GM23338 (cell line): ENCODE measurements around the gene ARID3A. TPM values are rescaled to one million over a fixed set of nuclear protein-coding genes. Genes with fewer than 3 reads are reported as not detected.

Experiments used
- ATAC-seq: fragments of 200-7000 bp; cut with Tn5 transposase; 3 replicates; pipeline ENCODE4 v1.9.1; 2020
- DNase-seq: peaks from one replicate; pipeline ENCODE4 v3.0.0-alpha.2; 2015; ENCODE audit warnings: low spot score
- H2AFZ ChIP-seq: fragments of 200-600 bp; sonication (generic); 2 replicates; pipeline ENCODE4 v1.8.0; 2016; ENCODE audit warnings: antibody characterized with exemption, mild to moderate bottlenecking, moderate library complexity
- H3F3A ChIP-seq: fragments of 200-600 bp; sonication (generic); replicated peaks from 2 replicates; pipeline ENCODE4 v1.8.0; 2017; ENCODE audit warnings: antibody characterized with exemption, mixed run types, low read depth
- H3K27ac ChIP-seq: fragments of 200-600 bp; sonication (generic); 2 replicates; pipeline ENCODE4 v1.6.1; 2016; ENCODE audit warnings: low read depth
- H3K27me3 ChIP-seq: fragments of 200-600 bp; sonication (generic); 2 replicates; pipeline ENCODE4 v1.8.0; 2016; ENCODE audit warnings: mild to moderate bottlenecking, mixed run types, moderate library complexity; ENCODE audit not compliant: insufficient read depth
- H3K36me3 ChIP-seq: fragments of 200-600 bp; sonication (generic); 2 replicates; pipeline ENCODE4 v1.8.0; 2016; ENCODE audit warnings: mild to moderate bottlenecking; ENCODE audit not compliant: insufficient read depth
- H3K4me1 ChIP-seq: fragments of 200-600 bp; sonication (generic); 2 replicates; pipeline ENCODE4 v1.8.0; 2016; ENCODE audit warnings: mild to moderate bottlenecking, moderate library complexity; ENCODE audit not compliant: insufficient read depth
- H3K4me2 ChIP-seq: fragments of 200-600 bp; sonication (generic); 2 replicates; pipeline ENCODE4 v1.7.1; 2017; ENCODE audit warnings: mixed run types
- H3K4me3 ChIP-seq: fragments of 200-600 bp; sonication (generic); 2 replicates; pipeline ENCODE4 v1.6.1; 2016; ENCODE audit warnings: mixed run types
- H3K79me2 ChIP-seq: fragments of 200-600 bp; sonication (generic); replicated peaks from 2 replicates; pipeline ENCODE4 v1.8.0; 2017; ENCODE audit warnings: mild to moderate bottlenecking; ENCODE audit not compliant: insufficient read depth
- H3K9me2 ChIP-seq: fragments of 200-600 bp; sonication (generic); 2 replicates; pipeline ENCODE4 v1.8.0; 2017; ENCODE audit not compliant: insufficient read depth
- H4K20me1 ChIP-seq: fragments of 200-600 bp; sonication (generic); replicated peaks from 2 replicates; pipeline ENCODE4 v1.8.0; 2017; ENCODE audit warnings: mild to moderate bottlenecking; ENCODE audit not compliant: insufficient read depth
- H3K27ac Mint-ChIP-seq: 2 replicates; pipeline ENCODE4 v1.8.0; 2020; ENCODE audit warnings: inconsistent platforms, mild to moderate bottlenecking, moderate library complexity, mixed read lengths
- H3K27me3 Mint-ChIP-seq: 3 replicates; pipeline ENCODE4 v1.8.0; 2022; ENCODE audit warnings: low read depth, mild to moderate bottlenecking, moderate library complexity, mixed read lengths, inconsistent platforms; ENCODE audit not compliant: insufficient read depth, poor library complexity
- H3K36me3 Mint-ChIP-seq: 3 replicates; pipeline ENCODE4 v1.8.0; 2021; ENCODE audit warnings: low read depth, mild to moderate bottlenecking, inconsistent platforms, moderate library complexity, mixed read lengths
- H3K4me1 Mint-ChIP-seq: 3 replicates; pipeline ENCODE4 v1.8.0; 2020; ENCODE audit warnings: mild to moderate bottlenecking, inconsistent platforms, mixed read lengths
- H3K4me3 Mint-ChIP-seq: 3 replicates; pipeline ENCODE4 v1.8.0; 2021; ENCODE audit warnings: moderate library complexity, mild to moderate bottlenecking, inconsistent platforms, mixed read lengths
- H3K9me3 Mint-ChIP-seq: 3 replicates; pipeline ENCODE4 v1.8.0; 2020; ENCODE audit warnings: moderate library complexity, mild to moderate bottlenecking, inconsistent platforms, mixed read lengths
- CREB1 ChIP-seq: fragments of 250-450 bp; sonication (Bioruptor Pico); IDR thresholded peaks from 2 replicates; pipeline ENCODE4 v1.5.0; 2020; ENCODE audit warnings: low read depth, mild to moderate bottlenecking, moderate library complexity
- EZH2 ChIP-seq: fragments of 200-600 bp; sonication (generic); IDR thresholded peaks from one replicate; pipeline ENCODE4 v1.8.0; 2017; ENCODE audit warnings: antibody characterized with exemption, mild to moderate bottlenecking, low read depth; ENCODE audit not compliant: unreplicated experiment
- EZH2phosphoT487 ChIP-seq: fragments of 200-600 bp; sonication (generic); IDR thresholded peaks from one replicate; pipeline ENCODE4 v1.8.1; 2018; ENCODE audit warnings: antibody characterized with exemption; ENCODE audit not compliant: unreplicated experiment
- JUNB ChIP-seq: IDR thresholded peaks from one replicate; pipeline ENCODE4 v1.6.1; 2016; ENCODE audit warnings: antibody characterized with exemption; ENCODE audit not compliant: unreplicated experiment
- NANOG ChIP-seq: IDR thresholded peaks from 2 replicates; pipeline ENCODE4 v1.6.1; 2016; ENCODE audit warnings: antibody characterized with exemption, borderline replicate concordance
- POLR2AphosphoS5 ChIP-seq: IDR thresholded peaks from 2 replicates; pipeline ENCODE4 v1.6.1; 2016; ENCODE audit warnings: antibody characterized with exemption, low read depth
- STAT1 ChIP-seq: IDR thresholded peaks from one replicate; pipeline ENCODE4 v1.6.1; 2016; ENCODE audit warnings: antibody characterized with exemption; ENCODE audit not compliant: unreplicated experiment
- ZNF114 ChIP-seq: fragments of 250-450 bp; sonication (Bioruptor Pico); IDR thresholded peaks from 2 replicates; pipeline ENCODE4 v1.5.0; 2020; ENCODE audit warnings: mild to moderate bottlenecking, moderate library complexity
- ZNF331 ChIP-seq: fragments of 250-450 bp; sonication (Bioruptor Pico); IDR thresholded peaks from 2 replicates; pipeline ENCODE4 v1.5.0; 2020; ENCODE audit warnings: low read depth, mild to moderate bottlenecking, moderate library complexity
- polyA plus RNA-seq: library from polyadenylated mRNA; unstranded; fragments of >200 nt; fragmentation: Nextera tagmentation; extraction: Ambion mirVana; gene quantifications from 2 replicates; pipeline ENCODE4 v1.2.1, GENCODE V29; 2016
- total RNA-seq: library from RNA; depleted of rRNA; stranded (reverse); fragments of >200 nt; shearing (Covaris generic); gene quantifications from 2 replicates; pipeline ENCODE4 v1.2.3, GENCODE V29; 2014
- TF ChIP-seq, protein P1 (sequence below): IDR thresholded peaks from 2 replicates; pipeline ENCODE4 v1.6.1; 2016; ENCODE audit warnings: antibody characterized with exemption
- TF ChIP-seq, protein P2 (sequence below): fragments of 250-450 bp; sonication (Bioruptor Pico); IDR thresholded peaks from 2 replicates; pipeline ENCODE4 v1.5.0; 2020; ENCODE audit warnings: mild to moderate bottlenecking, moderate library complexity
- TF ChIP-seq, protein P3 (sequence below): IDR thresholded peaks from one replicate; pipeline ENCODE4 v1.6.1; 2018; ENCODE audit warnings: antibody characterized with exemption; ENCODE audit not compliant: unreplicated experiment
- TF ChIP-seq, protein P4 (sequence below), 2 experiments: fragments of 200-600 bp in 1 of 2; sonication (generic) in 1 of 2; conservative IDR thresholded peaks; 2 replicates each; pipeline versions ENCODE4 v1.5.1 to v1.6.1; 2016 to 2017; ENCODE audit warnings: antibody characterized with exemption in 2 of 2, low read depth in 2 of 2, mild to moderate bottlenecking in 2 of 2, moderate library complexity in 1 of 2

Gene ARID3A
- total and polyA plus RNA-seq, 2 experiments from 2014 or later = 33.6 to 51.6 TPM

DNA sequence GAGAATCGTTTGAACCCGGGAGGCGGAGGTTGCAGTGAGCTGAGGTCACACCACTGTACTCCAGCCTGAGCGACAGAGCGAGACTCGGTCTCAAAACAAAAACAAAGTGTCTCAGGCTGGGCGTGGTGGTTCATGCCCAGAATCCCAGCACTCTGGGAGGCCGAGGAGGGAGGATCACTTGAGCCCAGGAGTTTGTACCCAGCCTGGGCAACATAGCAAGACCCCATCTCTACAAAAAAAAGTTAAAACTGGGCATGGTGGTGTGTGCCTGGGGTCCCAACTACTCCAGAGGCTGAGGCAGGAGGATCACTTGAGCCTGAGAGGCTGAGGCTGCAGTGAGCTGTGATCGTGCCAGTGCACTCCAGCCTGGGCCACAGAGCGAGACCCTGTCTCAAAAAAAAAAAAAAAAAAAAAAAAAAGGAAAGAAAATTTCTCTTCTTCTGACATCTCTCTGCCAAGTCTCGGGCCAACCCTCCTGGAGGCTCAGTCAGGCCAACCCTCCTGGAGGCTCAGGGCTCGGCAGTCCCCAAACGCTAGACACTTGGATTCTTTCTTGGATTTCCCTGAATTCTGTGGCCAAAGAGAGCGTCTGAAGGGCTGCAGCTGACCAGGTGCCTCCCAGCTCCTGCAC is 26.3 kb downstream of the ARID3A start:
- peaks cover 18% of the 10 kb centered on the region; the same call in 2 of the 3 replicates for H3K4me1 Mint-ChIP-seq
- peaks cover 2% of the 10 kb centered on the region; the same call in 1 of the 3 replicates for H3K36me3 Mint-ChIP-seq
- H3K27me3 ChIP-seq = no peaks in the 10 kb centered on the region
- DNase-seq = no peak
- no peak overlapping the region for H2AFZ ChIP-seq
- H3K4me3 Mint-ChIP-seq = 0 out of 3 replicates have a peak overlapping the region, but pooled peaks have one; percentile 23
- H3K9me2 ChIP-seq = no peaks in the 10 kb centered on the region
- H3K79me2 ChIP-seq = peaks cover 41% of the 10 kb centered on the region
- H3K27me3 Mint-ChIP-seq = peaks cover 16% of the 10 kb centered on the region
- H3K36me3 ChIP-seq = no peaks in the 10 kb centered on the region
- H3K4me3 ChIP-seq = 0 out of 2 replicates have a peak overlapping the region, but pooled peaks have one; percentile 47
- H3K4me2 ChIP-seq = peak overlapping the region; percentile 82
- H3K9me3 Mint-ChIP-seq = no peaks in the 10 kb centered on the region
- H3K27ac ChIP-seq = peak overlapping the region; percentile 79
- H3F3A ChIP-seq = peaks cover 13% of the 10 kb centered on the region; the same call in 1 of the 2 replicates
- no peak for ATAC-seq
- TF ChIP-seq POLR2AphosphoS5 (no peak), STAT1 (no peak), EZH2 (no peak), ZNF114 (no peak), JUNB (no peak), NANOG (no peak), CREB1 (CRISPR knock-in tag) (no peak), EZH2phosphoT487 (no peak), ZNF331 (CRISPR knock-in tag) (no peak)
- TF ChIP-seq, protein P1, sequence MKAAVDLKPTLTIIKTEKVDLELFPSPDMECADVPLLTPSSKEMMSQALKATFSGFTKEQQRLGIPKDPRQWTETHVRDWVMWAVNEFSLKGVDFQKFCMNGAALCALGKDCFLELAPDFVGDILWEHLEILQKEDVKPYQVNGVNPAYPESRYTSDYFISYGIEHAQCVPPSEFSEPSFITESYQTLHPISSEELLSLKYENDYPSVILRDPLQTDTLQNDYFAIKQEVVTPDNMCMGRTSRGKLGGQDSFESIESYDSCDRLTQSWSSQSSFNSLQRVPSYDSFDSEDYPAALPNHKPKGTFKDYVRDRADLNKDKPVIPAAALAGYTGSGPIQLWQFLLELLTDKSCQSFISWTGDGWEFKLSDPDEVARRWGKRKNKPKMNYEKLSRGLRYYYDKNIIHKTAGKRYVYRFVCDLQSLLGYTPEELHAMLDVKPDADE = no peak
- TF ChIP-seq, protein P2, sequence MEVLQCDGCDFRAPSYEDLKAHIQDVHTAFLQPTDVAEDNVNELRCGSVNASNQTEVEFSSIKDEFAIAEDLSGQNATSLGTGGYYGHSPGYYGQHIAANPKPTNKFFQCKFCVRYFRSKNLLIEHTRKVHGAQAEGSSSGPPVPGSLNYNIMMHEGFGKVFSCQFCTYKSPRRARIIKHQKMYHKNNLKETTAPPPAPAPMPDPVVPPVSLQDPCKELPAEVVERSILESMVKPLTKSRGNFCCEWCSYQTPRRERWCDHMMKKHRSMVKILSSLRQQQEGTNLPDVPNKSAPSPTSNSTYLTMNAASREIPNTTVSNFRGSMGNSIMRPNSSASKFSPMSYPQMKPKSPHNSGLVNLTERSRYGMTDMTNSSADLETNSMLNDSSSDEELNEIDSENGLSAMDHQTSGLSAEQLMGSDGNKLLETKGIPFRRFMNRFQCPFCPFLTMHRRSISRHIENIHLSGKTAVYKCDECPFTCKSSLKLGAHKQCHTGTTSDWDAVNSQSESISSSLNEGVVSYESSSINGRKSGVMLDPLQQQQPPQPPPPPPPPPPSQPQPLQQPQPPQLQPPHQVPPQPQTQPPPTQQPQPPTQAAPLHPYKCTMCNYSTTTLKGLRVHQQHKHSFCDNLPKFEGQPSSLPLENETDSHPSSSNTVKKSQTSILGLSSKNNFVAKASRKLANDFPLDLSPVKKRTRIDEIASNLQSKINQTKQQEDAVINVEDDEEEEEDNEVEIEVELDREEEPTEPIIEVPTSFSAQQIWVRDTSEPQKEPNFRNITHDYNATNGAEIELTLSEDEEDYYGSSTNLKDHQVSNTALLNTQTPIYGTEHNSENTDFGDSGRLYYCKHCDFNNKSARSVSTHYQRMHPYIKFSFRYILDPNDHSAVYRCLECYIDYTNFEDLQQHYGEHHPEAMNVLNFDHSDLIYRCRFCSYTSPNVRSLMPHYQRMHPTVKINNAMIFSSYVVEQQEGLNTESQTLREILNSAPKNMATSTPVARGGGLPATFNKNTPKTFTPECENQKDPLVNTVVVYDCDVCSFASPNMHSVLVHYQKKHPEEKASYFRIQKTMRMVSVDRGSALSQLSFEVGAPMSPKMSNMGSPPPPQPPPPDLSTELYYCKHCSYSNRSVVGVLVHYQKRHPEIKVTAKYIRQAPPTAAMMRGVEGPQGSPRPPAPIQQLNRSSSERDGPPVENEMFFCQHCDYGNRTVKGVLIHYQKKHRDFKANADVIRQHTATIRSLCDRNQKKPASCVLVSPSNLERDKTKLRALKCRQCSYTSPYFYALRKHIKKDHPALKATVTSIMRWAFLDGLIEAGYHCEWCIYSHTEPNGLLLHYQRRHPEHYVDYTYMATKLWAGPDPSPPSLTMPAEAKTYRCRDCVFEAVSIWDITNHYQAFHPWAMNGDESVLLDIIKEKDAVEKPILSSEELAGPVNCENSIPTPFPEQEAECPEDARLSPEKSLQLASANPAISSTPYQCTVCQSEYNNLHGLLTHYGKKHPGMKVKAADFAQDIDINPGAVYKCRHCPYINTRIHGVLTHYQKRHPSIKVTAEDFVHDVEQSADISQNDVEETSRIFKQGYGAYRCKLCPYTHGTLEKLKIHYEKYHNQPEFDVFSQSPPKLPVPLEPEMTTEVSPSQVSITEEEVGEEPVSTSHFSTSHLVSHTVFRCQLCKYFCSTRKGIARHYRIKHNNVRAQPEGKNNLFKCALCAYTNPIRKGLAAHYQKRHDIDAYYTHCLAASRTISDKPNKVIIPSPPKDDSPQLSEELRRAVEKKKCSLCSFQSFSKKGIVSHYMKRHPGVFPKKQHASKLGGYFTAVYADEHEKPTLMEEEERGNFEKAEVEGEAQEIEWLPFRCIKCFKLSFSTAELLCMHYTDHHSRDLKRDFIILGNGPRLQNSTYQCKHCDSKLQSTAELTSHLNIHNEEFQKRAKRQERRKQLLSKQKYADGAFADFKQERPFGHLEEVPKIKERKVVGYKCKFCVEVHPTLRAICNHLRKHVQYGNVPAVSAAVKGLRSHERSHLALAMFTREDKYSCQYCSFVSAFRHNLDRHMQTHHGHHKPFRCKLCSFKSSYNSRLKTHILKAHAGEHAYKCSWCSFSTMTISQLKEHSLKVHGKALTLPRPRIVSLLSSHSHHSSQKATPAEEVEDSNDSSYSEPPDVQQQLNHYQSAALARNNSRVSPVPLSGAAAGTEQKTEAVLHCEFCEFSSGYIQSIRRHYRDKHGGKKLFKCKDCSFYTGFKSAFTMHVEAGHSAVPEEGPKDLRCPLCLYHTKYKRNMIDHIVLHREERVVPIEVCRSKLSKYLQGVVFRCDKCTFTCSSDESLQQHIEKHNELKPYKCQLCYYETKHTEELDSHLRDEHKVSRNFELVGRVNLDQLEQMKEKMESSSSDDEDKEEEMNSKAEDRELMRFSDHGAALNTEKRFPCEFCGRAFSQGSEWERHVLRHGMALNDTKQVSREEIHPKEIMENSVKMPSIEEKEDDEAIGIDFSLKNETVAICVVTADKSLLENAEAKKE (CRISPR knock-in tag) = no peak
- TF ChIP-seq, protein P3, sequence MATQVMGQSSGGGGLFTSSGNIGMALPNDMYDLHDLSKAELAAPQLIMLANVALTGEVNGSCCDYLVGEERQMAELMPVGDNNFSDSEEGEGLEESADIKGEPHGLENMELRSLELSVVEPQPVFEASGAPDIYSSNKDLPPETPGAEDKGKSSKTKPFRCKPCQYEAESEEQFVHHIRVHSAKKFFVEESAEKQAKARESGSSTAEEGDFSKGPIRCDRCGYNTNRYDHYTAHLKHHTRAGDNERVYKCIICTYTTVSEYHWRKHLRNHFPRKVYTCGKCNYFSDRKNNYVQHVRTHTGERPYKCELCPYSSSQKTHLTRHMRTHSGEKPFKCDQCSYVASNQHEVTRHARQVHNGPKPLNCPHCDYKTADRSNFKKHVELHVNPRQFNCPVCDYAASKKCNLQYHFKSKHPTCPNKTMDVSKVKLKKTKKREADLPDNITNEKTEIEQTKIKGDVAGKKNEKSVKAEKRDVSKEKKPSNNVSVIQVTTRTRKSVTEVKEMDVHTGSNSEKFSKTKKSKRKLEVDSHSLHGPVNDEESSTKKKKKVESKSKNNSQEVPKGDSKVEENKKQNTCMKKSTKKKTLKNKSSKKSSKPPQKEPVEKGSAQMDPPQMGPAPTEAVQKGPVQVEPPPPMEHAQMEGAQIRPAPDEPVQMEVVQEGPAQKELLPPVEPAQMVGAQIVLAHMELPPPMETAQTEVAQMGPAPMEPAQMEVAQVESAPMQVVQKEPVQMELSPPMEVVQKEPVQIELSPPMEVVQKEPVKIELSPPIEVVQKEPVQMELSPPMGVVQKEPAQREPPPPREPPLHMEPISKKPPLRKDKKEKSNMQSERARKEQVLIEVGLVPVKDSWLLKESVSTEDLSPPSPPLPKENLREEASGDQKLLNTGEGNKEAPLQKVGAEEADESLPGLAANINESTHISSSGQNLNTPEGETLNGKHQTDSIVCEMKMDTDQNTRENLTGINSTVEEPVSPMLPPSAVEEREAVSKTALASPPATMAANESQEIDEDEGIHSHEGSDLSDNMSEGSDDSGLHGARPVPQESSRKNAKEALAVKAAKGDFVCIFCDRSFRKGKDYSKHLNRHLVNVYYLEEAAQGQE = no peak
- TF ChIP-seq, protein P4, sequence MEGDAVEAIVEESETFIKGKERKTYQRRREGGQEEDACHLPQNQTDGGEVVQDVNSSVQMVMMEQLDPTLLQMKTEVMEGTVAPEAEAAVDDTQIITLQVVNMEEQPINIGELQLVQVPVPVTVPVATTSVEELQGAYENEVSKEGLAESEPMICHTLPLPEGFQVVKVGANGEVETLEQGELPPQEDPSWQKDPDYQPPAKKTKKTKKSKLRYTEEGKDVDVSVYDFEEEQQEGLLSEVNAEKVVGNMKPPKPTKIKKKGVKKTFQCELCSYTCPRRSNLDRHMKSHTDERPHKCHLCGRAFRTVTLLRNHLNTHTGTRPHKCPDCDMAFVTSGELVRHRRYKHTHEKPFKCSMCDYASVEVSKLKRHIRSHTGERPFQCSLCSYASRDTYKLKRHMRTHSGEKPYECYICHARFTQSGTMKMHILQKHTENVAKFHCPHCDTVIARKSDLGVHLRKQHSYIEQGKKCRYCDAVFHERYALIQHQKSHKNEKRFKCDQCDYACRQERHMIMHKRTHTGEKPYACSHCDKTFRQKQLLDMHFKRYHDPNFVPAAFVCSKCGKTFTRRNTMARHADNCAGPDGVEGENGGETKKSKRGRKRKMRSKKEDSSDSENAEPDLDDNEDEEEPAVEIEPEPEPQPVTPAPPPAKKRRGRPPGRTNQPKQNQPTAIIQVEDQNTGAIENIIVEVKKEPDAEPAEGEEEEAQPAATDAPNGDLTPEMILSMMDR (conservative IDR thresholded peaks at IDR 0.05; ENCODE audit: low read depth in 2 of 2) = no peak
- peak overlapping the region; percentile 56; the same call in 1 of the 2 replicates for H3K27ac Mint-ChIP-seq
- H4K20me1 ChIP-seq = no peaks in the 10 kb centered on the region; the same call in 1 of the 2 replicates
- peaks cover 34% of the 10 kb centered on the region for H3K4me1 ChIP-seq
